Smooth muscle cell of the coronary artery (primary cell): ENCODE data around the gene RNU6-1. TPM values are rescaled to one million over a fixed set of nuclear protein-coding genes. Genes with fewer than 3 reads are reported as not detected.

Experiments
- total RNA-seq: library from RNA; depleted of rRNA; stranded (reverse); fragments of >200 nt; gene quantifications from 2 replicates; pipeline ENCODE4 v1.2.3, GENCODE V29; 2014; ENCODE audit warnings: low replicate concordance

The RNU6-1 gene
- not detected in 2 replicates for total RNA-seq

DNA sequence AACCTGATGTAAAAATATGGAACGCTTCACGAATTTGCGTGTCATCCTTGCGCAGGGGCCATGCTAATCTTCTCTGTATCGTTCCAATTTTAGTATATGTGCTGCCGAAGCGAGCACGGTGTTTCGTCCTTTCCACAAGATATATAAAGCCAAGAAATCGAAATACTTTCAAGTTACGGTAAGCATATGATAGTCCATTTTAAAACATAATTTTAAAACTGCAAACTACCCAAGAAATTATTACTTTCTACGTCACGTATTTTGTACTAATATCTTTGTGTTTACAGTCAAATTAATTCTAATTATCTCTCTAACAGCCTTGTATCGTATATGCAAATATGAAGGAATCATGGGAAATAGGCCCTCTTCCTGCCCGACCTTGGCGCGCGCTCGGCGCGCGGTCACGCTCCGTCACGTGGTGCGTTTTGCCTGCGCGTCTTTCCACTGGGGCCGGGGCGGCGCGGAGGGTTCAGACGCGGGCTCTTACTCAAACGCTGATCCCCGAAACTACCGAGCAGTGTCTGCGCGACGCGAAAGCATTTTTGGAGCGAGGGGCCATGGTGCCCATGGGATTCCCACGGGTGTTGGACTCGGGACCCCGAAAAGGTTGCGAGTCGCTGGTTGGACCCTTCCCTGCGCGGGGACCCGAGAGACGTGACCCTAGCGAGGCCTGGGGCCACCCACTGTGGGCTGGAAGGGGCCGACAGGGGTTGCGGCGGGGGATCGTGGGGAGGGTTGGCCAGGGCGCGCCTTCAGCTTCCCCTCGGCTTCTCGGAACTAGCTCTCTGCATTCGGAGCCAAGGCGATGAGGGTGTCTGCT is at the start of gene RNU6-1:
Gene RNU6-1 (minus strand): TSS at position 117 of the 820 bp plus-strand sequence.

DNA sequence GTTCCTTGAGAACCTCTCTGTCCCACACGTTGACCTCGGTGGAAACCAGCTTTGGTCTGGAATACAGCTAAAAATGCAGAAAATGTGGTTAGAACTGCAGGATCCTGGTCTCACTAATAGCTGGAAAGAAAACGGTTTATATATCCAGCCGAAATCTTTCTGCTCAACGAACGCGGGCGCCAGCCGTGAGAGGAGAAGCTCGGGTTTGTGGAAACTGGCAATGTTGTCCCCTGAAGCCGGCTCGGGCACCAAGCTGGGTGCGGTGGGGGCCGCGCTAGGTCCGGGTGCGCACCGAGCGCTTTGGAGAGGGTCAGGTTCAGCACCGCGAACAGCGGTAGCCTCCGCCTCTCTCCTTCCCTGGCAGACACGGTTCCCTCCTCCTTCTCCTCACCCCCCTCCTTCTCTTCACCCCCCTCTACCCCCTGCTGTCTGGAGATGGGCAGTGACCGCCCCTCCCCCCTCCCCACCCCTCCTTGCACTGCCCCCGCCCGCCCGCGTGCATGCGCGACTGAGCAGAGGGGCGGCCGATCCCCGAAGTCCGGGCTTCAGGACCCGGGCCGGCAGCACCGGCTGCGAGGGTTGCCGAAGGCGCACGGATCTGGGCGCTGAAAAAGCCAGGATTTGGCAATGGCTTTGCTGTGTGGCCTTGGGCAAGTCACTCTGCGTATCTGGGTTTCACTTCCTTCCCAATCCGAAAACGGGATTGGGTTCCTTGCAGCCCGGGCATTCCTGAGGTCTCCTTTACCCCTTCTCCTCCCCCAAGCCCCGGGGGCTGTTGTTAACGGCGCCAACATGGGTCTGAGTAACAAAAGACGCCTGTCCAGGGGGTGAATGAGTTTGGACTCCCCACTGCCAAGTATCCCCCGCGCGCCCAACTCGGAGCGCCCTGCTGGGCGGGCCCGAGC is 14.6 kb downstream of the RNU6-1 start, which contains the start of gene SKOR1:
Gene SKOR1 (plus strand): TSS at position 534 of the 905 bp plus-strand sequence. CDS start 94 bp downstream, at position 628.

Other genes with a start within 250 kb of the RNU6-1 start
- under 0.01 TPM in 1 of 2 replicates, not detected in the other for gene SKOR1, start 14.5 kb downstream of the RNU6-1 start, total RNA-seq
- gene PIAS1, start 214.3 kb upstream of the RNU6-1 start, total RNA-seq: 2.6 and 6.3 TPM in 2 replicates